Measurements from ENCODE around the gene RXRG. TPM values are rescaled to one million over a fixed set of nuclear protein-coding genes. Genes with fewer than 3 reads are reported as not detected.
"Not testable (repeated sequence)": the region's sequence is repeated elsewhere in the genome, so short reads cannot be mapped to it uniquely, and the experiment has no call there.

RXRG gene
- total and polyA plus RNA-seq, 2 donors, result 0.23 to 0.47 TPM

DNA sequence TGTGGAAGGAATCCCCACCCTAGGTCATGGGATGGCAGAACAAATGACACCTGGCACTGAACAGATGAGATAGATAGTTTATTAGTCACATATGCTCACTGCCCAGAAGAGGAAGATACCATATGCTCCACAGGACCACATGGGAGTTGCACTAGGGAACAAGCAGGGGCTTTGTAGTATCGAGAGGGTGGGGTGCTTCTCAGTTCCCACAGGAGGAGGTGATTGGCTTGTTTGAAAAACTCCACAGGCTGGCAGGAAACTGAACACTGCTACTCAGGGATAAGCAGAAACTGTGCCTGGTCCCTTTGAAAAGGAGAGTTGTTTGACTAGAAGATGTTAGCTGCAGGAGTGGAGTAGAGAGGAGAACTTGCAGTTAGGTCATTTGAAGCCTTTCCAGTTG lies 31.9 kb upstream of the RXRG start:
- H3K27me3 ChIP-seq (ENCODE audit: control insufficient read depth in 2 of 2, insufficient read depth in 1 of 2, low read length in 1 of 2), result no peaks in the 10 kb centered on the region
- no peak for DNase-seq (ENCODE audit: low read depth in 6 of 9, low spot score in 9 of 9)
- no peak overlapping the region for H3K4me3 ChIP-seq (ENCODE audit: low read length in 2 of 2)
- H3K36me3 ChIP-seq (ENCODE audit: control insufficient read depth in 2 of 2, insufficient read depth in 2 of 2, low read length in 1 of 2), result no peaks in the 10 kb centered on the region
- no peaks in the 10 kb centered on the region for H3K9me3 ChIP-seq (ENCODE audit: control insufficient read depth in 2 of 2, insufficient read depth in 1 of 2, low read length in 1 of 2)
- 63% methylated on average over 1 of the region's 1 CpG for WGBS
- H3K27ac ChIP-seq (ENCODE audit: low read depth in 1 of 2, low read length in 1 of 2), result no peak overlapping the region
- no peaks in the 10 kb centered on the region for H3K4me1 ChIP-seq (ENCODE audit: control insufficient read depth in 2 of 2, insufficient read depth in 2 of 2, low read length in 2 of 2)

DNA sequence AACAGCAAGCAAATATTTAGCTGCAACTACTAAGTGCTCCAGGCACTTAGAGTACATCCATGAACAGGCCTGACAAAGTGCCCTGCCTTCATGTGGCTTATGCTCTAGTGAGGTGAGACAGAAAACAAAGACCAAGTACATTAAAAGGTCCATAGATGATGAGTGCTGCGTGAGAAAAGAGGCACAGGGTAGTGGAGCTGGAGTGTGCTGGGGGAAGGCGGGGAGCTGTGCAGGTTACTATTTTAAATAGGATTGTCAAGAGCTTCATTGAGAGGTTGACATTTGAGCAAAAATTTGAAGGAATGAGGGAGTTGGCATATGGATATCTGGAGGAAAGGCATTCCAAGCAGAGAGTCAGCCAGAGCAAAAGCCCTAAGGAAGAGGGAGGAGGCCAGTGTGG lies 29.3 kb upstream of the RXRG start:
- Histone ChIP-seq H3K36me3 (ENCODE audit: control insufficient read depth in 2 of 2, insufficient read depth in 2 of 2, low read length in 1 of 2) (no peaks in the 10 kb centered on the region), H3K27me3 (ENCODE audit: control insufficient read depth in 2 of 2, insufficient read depth in 1 of 2, low read length in 1 of 2) (no peaks in the 10 kb centered on the region), H3K9me3 (ENCODE audit: control insufficient read depth in 2 of 2, insufficient read depth in 1 of 2, low read length in 1 of 2) (no peaks in the 10 kb centered on the region), H3K4me1 (ENCODE audit: control insufficient read depth in 2 of 2, insufficient read depth in 2 of 2, low read length in 2 of 2) (no peaks in the 10 kb centered on the region), H3K4me3 (ENCODE audit: low read length in 2 of 2) (no peak overlapping the region), H3K27ac (ENCODE audit: low read depth in 1 of 2, low read length in 1 of 2) (no peak overlapping the region)
- WGBS, result 96% methylated on average over 2 of the region's 2 CpGs
- DNase-seq (ENCODE audit: low read depth in 6 of 9, low spot score in 9 of 9), result no peak

DNA sequence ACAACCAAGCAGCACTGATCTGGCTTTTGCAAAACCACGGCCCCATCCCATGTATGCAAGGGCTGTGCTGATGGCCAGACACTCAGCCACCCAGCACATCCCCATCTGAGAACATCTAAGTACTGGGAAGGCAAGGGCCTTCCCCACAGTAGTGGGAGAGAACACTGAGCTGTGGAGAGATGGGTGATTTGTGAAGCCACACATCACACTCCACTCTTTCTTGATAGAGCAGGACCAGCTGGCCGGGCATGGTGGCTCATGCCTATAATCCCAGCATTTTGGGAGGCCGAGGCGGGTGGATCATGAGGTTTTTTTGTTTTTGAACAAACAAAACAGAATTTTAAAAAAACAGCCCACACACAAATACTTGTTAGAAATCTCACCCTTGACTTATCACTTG lies 28.2 kb upstream of the RXRG start:
- Histone ChIP-seq H3K27me3 (ENCODE audit: control insufficient read depth in 2 of 2, insufficient read depth in 1 of 2, low read length in 1 of 2) (no peaks in the 10 kb centered on the region), H3K36me3 (ENCODE audit: control insufficient read depth in 2 of 2, insufficient read depth in 2 of 2, low read length in 1 of 2) (no peaks in the 10 kb centered on the region), H3K27ac (ENCODE audit: low read depth in 1 of 2, low read length in 1 of 2) (no peak overlapping the region), H3K4me1 (ENCODE audit: control insufficient read depth in 2 of 2, insufficient read depth in 2 of 2, low read length in 2 of 2) (no peaks in the 10 kb centered on the region), H3K4me3 (ENCODE audit: low read length in 2 of 2) (no peak overlapping the region), H3K9me3 (ENCODE audit: control insufficient read depth in 2 of 2, insufficient read depth in 1 of 2, low read length in 1 of 2) (no peaks in the 10 kb centered on the region)
- 93% methylated on average over 4 of the region's 4 CpGs for WGBS
- DNase-seq (ENCODE audit: low read depth in 6 of 9, low spot score in 9 of 9), result no peak

DNA sequence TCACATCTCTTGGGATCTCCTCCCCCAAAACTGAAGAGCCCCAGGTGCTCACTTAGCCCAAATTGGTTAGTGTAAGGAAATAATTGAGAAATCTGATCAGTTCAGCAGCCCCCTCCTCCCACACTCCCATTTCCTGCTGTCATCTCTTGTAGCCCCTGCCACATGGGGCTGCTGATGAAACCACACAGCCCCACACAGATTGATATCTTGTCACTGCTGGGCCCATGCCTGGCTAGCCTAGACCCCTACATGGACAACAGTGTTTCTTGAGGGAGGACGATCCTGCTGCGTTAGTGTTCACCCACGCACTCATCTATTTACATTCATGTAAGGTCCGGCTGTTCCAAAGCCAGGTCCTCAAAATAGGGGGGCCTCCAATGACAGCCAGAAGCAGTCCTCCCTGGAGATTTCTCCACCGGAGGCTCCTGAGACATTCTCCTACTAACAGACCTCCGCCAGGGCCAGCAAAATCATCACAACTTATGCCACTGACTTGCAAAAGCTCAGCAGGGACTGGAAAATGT lies 23.9 kb upstream of the RXRG start:
- Histone ChIP-seq H3K4me3 (ENCODE audit: low read length in 2 of 2) (no peak overlapping the region), H3K9me3 (ENCODE audit: control insufficient read depth in 2 of 2, insufficient read depth in 1 of 2, low read length in 1 of 2) (no peaks in the 10 kb centered on the region), H3K4me1 (ENCODE audit: control insufficient read depth in 2 of 2, insufficient read depth in 2 of 2, low read length in 2 of 2) (no peaks in the 10 kb centered on the region), H3K27ac (ENCODE audit: low read depth in 1 of 2, low read length in 1 of 2) (no peak overlapping the region), H3K27me3 (ENCODE audit: control insufficient read depth in 2 of 2, insufficient read depth in 1 of 2, low read length in 1 of 2) (peaks cover 0 to 2% of the 10 kb centered on the region in 2 donors), H3K36me3 (ENCODE audit: control insufficient read depth in 2 of 2, insufficient read depth in 2 of 2, low read length in 1 of 2) (no peaks in the 10 kb centered on the region)
- DNase-seq (ENCODE audit: low read depth in 6 of 9, low spot score in 9 of 9), result no peak
- WGBS, result 92% methylated on average over 6 of the region's 6 CpGs

DNA sequence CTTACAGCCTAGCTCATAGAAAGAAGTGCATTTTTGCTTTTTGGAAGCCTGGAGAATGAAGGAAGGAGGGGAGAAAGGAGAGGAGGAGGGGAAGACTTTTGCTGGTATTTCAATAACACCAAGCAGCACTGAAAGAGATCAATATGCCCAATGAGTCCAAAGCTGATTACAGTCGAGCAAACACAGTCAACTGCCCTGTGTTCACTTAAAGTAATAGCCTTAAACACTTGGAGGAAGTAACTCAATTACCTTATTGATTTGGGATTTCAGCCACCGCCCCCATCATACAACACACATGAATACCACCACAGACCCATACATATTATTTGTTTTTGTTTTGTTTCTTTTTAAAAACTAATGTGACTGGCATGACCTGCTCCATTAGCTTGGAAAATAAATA lies 23.3 kb upstream of the RXRG start:
- H3K4me1 ChIP-seq (ENCODE audit: control insufficient read depth in 2 of 2, insufficient read depth in 2 of 2, low read length in 2 of 2), result no peaks in the 10 kb centered on the region
- H3K9me3 ChIP-seq (ENCODE audit: control insufficient read depth in 2 of 2, insufficient read depth in 1 of 2, low read length in 1 of 2), result no peaks in the 10 kb centered on the region
- no peak overlapping the region for H3K4me3 ChIP-seq (ENCODE audit: low read length in 2 of 2)
- peaks cover 0 to 2% of the 10 kb centered on the region in 2 donors for H3K27me3 ChIP-seq (ENCODE audit: control insufficient read depth in 2 of 2, insufficient read depth in 1 of 2, low read length in 1 of 2)
- no peak for DNase-seq (ENCODE audit: low read depth in 6 of 9, low spot score in 9 of 9)
- 92% methylated on average over 2 of the region's 2 CpGs for WGBS
- H3K36me3 ChIP-seq (ENCODE audit: control insufficient read depth in 2 of 2, insufficient read depth in 2 of 2, low read length in 1 of 2), result no peaks in the 10 kb centered on the region
- no peak overlapping the region for H3K27ac ChIP-seq (ENCODE audit: low read depth in 1 of 2, low read length in 1 of 2)

DNA sequence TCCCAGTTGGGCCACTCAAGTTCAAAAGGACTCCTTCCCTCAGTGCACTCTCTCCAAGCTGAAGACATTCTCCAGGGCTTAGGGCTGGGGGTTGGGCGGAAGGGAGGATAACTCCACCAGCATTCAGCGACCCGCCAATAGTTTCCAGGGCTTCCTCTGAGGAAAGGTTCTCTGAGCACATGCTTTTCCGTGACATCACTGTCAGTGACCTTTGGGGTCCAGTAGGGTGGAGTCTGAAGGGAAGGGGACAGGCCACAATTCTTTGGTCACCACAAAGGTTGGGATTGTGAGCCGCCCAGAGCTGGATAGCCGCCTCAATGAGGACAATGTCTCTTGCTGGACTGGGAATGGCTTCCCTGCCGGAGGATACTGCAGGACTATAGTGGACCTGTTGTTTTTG lies 22.8 kb upstream of the RXRG start:
- Histone ChIP-seq H3K4me1 (ENCODE audit: control insufficient read depth in 2 of 2, insufficient read depth in 2 of 2, low read length in 2 of 2) (no peaks in the 10 kb centered on the region), H3K4me3 (ENCODE audit: low read length in 2 of 2) (no peak overlapping the region), H3K27ac (ENCODE audit: low read depth in 1 of 2, low read length in 1 of 2) (no peak overlapping the region), H3K36me3 (ENCODE audit: control insufficient read depth in 2 of 2, insufficient read depth in 2 of 2, low read length in 1 of 2) (no peaks in the 10 kb centered on the region), H3K9me3 (ENCODE audit: control insufficient read depth in 2 of 2, insufficient read depth in 1 of 2, low read length in 1 of 2) (no peaks in the 10 kb centered on the region), H3K27me3 (ENCODE audit: control insufficient read depth in 2 of 2, insufficient read depth in 1 of 2, low read length in 1 of 2) (peaks cover 0 to 2% of the 10 kb centered on the region in 2 donors)
- WGBS, result 85% methylated on average over 7 of the region's 7 CpGs
- DNase-seq (ENCODE audit: low read depth in 6 of 9, low spot score in 9 of 9), result no peak

DNA sequence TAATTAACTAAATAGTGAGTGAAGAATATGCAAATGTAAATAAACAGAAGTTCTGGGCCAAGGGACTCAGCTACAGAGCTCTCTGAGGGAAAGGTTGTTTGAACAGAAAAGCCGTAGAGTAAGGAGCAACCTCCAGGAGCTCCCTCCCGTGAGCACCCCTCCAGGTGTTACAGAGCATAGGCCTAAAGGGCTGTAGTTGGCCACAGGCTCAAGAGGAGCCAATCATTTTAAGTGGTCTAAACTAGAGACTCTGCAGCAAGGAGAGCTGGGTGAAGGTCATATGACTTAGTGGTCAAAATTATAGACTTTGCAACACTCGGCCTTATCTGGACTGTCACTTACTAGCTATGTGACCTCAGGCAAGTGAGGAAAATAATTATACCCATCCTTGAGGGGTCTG lies 19.1 kb upstream of the RXRG start:
- no peaks in the 10 kb centered on the region for H3K9me3 ChIP-seq (ENCODE audit: control insufficient read depth in 2 of 2, insufficient read depth in 1 of 2, low read length in 1 of 2)
- H3K27me3 ChIP-seq (ENCODE audit: control insufficient read depth in 2 of 2, insufficient read depth in 1 of 2, low read length in 1 of 2), result peaks cover 0 to 2% of the 10 kb centered on the region in 2 donors
- no peak overlapping the region for H3K27ac ChIP-seq (ENCODE audit: low read depth in 1 of 2, low read length in 1 of 2)
- DNase-seq (ENCODE audit: low read depth in 6 of 9, low spot score in 9 of 9), result no peak
- no peak overlapping the region for H3K4me3 ChIP-seq (ENCODE audit: low read length in 2 of 2)
- WGBS, result 88% methylated on average over 3 of the region's 3 CpGs
- H3K4me1 ChIP-seq (ENCODE audit: control insufficient read depth in 2 of 2, insufficient read depth in 2 of 2, low read length in 2 of 2), result no peaks in the 10 kb centered on the region
- no peaks in the 10 kb centered on the region for H3K36me3 ChIP-seq (ENCODE audit: control insufficient read depth in 2 of 2, insufficient read depth in 2 of 2, low read length in 1 of 2)

DNA sequence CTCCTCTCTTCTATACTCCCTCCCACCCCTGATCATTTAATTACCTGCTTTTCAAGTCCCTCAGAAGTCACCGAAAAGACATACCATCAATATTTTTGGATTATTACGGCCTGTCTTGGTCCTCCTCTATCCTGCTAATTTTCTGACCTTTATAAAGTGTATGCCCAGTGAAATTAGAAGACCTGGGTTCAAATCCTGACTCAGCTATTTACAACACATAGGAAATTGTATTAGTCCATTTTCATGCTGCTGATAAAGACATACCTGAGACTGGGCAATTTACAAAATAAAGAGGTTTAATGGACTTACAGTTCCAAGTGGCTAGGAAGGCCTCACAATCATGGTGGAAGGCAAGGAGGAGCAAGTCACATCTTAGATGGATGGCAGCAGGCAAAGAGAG lies 14.8 kb upstream of the RXRG start:
- not testable (repeated sequence) for H3K27me3 ChIP-seq (ENCODE audit: control insufficient read depth in 2 of 2, insufficient read depth in 1 of 2, low read length in 1 of 2); H3K27ac ChIP-seq (ENCODE audit: low read depth in 1 of 2, low read length in 1 of 2); H3K4me3 ChIP-seq (ENCODE audit: low read length in 2 of 2); H3K36me3 ChIP-seq (ENCODE audit: control insufficient read depth in 2 of 2, insufficient read depth in 2 of 2, low read length in 1 of 2); DNase-seq (ENCODE audit: low read depth in 6 of 9, low spot score in 9 of 9); H3K9me3 ChIP-seq (ENCODE audit: control insufficient read depth in 2 of 2, insufficient read depth in 1 of 2, low read length in 1 of 2); H3K4me1 ChIP-seq (ENCODE audit: control insufficient read depth in 2 of 2, insufficient read depth in 2 of 2, low read length in 2 of 2)
- WGBS, result 96% methylated on average over 2 of the region's 2 CpGs

DNA sequence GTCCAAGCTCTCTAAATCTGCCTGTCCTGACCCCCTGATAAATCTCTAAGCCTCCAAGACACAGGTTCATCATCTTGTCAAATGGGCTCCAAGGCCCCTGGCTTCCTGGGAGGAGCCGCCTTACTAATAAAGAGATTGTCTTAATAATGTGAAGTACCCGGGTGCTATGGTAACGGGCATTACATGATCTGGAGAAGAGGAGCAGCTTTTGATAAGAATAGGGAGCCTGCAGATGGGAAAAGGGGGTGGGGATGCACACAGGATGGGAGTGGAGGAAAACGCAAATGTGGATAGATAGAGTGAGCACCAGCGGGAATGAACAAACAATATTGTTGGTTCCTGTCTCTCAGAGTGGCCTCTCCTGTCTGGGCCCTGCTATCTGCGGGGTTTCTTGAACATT lies 11.9 kb upstream of the RXRG start:
- H3K4me1 ChIP-seq (ENCODE audit: control insufficient read depth in 2 of 2, insufficient read depth in 2 of 2, low read length in 2 of 2), result no peaks in the 10 kb centered on the region
- 85% methylated on average over 6 of the region's 6 CpGs for WGBS
- no peak overlapping the region for H3K4me3 ChIP-seq (ENCODE audit: low read length in 2 of 2)
- H3K9me3 ChIP-seq (ENCODE audit: control insufficient read depth in 2 of 2, insufficient read depth in 1 of 2, low read length in 1 of 2), result no peaks in the 10 kb centered on the region
- H3K27ac ChIP-seq (ENCODE audit: low read depth in 1 of 2, low read length in 1 of 2), result no peak overlapping the region
- H3K36me3 ChIP-seq (ENCODE audit: control insufficient read depth in 2 of 2, insufficient read depth in 2 of 2, low read length in 1 of 2), result no peaks in the 10 kb centered on the region
- no peak for DNase-seq (ENCODE audit: low read depth in 6 of 9, low spot score in 9 of 9)
- H3K27me3 ChIP-seq (ENCODE audit: control insufficient read depth in 2 of 2, insufficient read depth in 1 of 2, low read length in 1 of 2), result no peaks in the 10 kb centered on the region

DNA sequence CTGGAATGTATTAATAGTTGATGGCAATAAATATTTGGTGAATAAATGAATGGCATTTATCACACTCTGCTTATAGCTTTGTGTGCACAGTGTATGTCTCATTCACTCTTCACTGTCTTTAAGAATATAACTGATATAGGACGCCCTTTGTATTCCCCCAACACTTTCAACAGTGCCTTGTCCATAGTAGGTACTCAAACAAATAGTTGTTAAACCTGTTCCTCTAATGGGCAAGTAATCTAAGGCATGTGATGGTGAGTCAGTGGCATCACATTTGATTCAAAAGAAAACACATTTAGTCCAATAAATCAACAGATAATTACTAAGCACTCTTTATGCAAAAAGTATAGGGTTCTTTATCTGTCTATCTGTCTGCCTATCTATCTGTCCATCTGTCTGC lies 11.2 kb upstream of the RXRG start:
- H3K4me3 ChIP-seq (ENCODE audit: low read length in 2 of 2), result no peak overlapping the region
- no peak for DNase-seq (ENCODE audit: low read depth in 6 of 9, low spot score in 9 of 9)
- H3K27ac ChIP-seq (ENCODE audit: low read depth in 1 of 2, low read length in 1 of 2), result no peak overlapping the region
- no peaks in the 10 kb centered on the region for H3K4me1 ChIP-seq (ENCODE audit: control insufficient read depth in 2 of 2, insufficient read depth in 2 of 2, low read length in 2 of 2)
- 87% methylated on average over 1 of the region's 1 CpG for WGBS
- no peaks in the 10 kb centered on the region for H3K9me3 ChIP-seq (ENCODE audit: control insufficient read depth in 2 of 2, insufficient read depth in 1 of 2, low read length in 1 of 2)
- H3K36me3 ChIP-seq (ENCODE audit: control insufficient read depth in 2 of 2, insufficient read depth in 2 of 2, low read length in 1 of 2), result no peaks in the 10 kb centered on the region
- no peaks in the 10 kb centered on the region for H3K27me3 ChIP-seq (ENCODE audit: control insufficient read depth in 2 of 2, insufficient read depth in 1 of 2, low read length in 1 of 2)

All from thymus (tissue), 11 donors.